Measurements from ENCODE around the gene SEMA6B. TPM values are rescaled to one million over a fixed set of nuclear protein-coding genes. Genes with fewer than 3 reads are reported as not detected.

Gene SEMA6B
- total and polyA plus RNA-seq, 10 of the 15 experiments (the other 5 are each of a cell fraction or from before 2014, with no cell fraction given) = 0.13 TPM; not detected in 9

DNA sequence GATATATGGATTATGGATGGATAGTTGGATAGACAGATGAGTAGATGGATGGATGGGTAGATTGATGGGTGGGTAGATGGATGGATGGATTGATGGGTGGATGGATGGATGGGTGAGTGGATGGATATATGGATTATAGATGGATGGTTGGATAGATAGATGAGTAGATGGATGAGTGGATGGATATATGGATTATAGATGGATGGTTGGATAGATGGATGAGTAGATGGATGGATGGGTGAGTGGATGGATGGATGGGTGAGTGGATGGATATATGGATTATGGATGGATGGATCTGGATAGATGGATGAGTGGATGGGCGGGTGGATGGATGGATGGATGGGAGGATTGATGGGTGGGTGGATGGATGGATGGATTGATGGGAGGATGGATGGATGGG, 43.4 kb upstream of the SEMA6B start:
- no peaks in the 10 kb centered on the region for H3K27me3 ChIP-seq (replicated peaks in 1 of 2; ENCODE audit: control insufficient read depth in 2 of 2, insufficient read depth in 2 of 2, low read length in 1 of 2)
- DNase-seq (ENCODE audit: low read depth, low spot score) (no peak), FAIRE-seq (no peak), ATAC-seq (no peak)
- H3K9ac ChIP-seq (ENCODE audit: control insufficient read depth, insufficient read depth, low read length) = no peak overlapping the region
- RAD21 ChIA-PET (ENCODE audit: unreplicated experiment) = no interaction called here
- WGBS (ENCODE audit: insufficient coverage, insufficient replicate concordance, low lambda C conversion rate, missing lambda C conversion rate) = 50% methylated on average over 1 of the region's 1 CpG
- H3K36me3 ChIP-seq (ENCODE audit: control insufficient read depth in 2 of 2, insufficient read depth in 2 of 2, low read length in 1 of 2) = no peaks in the 10 kb centered on the region
- intact Hi-C loops (cut with micrococcal nuclease; ENCODE audit: unreplicated experiment) = no loop called here
- no peak overlapping the region for H3K4me2 ChIP-seq (ENCODE audit: control insufficient read depth, insufficient read depth)
- H3K27ac ChIP-seq (ENCODE audit: control insufficient read depth, insufficient read depth) = no peak overlapping the region
- SMC1A ChIA-PET (ENCODE audit: uncharacterized antibody, unreplicated experiment) = no interaction called here
- CTCF ChIA-PET = no interaction called here
- H3K9me3 ChIP-seq (replicated peaks; ENCODE audit: control insufficient read depth, insufficient read depth, low read length) = no peaks in the 10 kb centered on the region
- H2AFZ ChIP-seq (ENCODE audit: control insufficient read depth, low read depth, low read length) = no peak overlapping the region
- H3K4me1 ChIP-seq (ENCODE audit: control insufficient read depth, insufficient read depth, low read length) = peaks cover 2% of the 10 kb centered on the region; the same call in 1 of the 2 replicates
- POLR2A ChIA-PET = no interaction called here
- no peaks in the 10 kb centered on the region for H4K20me1 ChIP-seq (ENCODE audit: control insufficient read depth, insufficient read depth)
- TF ChIP-seq CHD4 (IDR thresholded peaks at IDR 0.05) (no peak), RAD51 (IDR thresholded peaks at IDR 0.05) (no peak), NFIC (IDR thresholded peaks at IDR 0.05; ENCODE audit: low read depth, low read length) (no peak), SREBF2 (IDR thresholded peaks at IDR 0.05; ENCODE audit: low read length) (no peak), POLR2AphosphoS5 (IDR thresholded peaks at IDR 0.05; ENCODE audit: low read length) (no peak), GABPA (IDR thresholded peaks at IDR 0.05; ENCODE audit: low read depth) (no peak), SPI1 (IDR thresholded peaks at IDR 0.05; ENCODE audit: borderline replicate concordance, insufficient read depth, low read depth, low read length) (no peak), CBFB (IDR thresholded peaks at IDR 0.05; ENCODE audit: low read depth) (no peak), EED (IDR thresholded peaks at IDR 0.05; ENCODE audit: low read depth) (no peak), PAX8 (IDR thresholded peaks at IDR 0.05) (no peak), BMI1 (IDR thresholded peaks at IDR 0.05; ENCODE audit: borderline replicate concordance) (no peak), HCFC1 (IDR thresholded peaks at IDR 0.05; ENCODE audit: low read length) (no peak), CBX3 (IDR thresholded peaks at IDR 0.05; ENCODE audit: borderline replicate concordance, low read depth) (no peak), CREB1 (IDR thresholded peaks at IDR 0.05; ENCODE audit: low read depth) (no peak), HDAC2 (IDR thresholded peaks at IDR 0.05) (no peak)
- TF ChIP-seq, protein P1, sequence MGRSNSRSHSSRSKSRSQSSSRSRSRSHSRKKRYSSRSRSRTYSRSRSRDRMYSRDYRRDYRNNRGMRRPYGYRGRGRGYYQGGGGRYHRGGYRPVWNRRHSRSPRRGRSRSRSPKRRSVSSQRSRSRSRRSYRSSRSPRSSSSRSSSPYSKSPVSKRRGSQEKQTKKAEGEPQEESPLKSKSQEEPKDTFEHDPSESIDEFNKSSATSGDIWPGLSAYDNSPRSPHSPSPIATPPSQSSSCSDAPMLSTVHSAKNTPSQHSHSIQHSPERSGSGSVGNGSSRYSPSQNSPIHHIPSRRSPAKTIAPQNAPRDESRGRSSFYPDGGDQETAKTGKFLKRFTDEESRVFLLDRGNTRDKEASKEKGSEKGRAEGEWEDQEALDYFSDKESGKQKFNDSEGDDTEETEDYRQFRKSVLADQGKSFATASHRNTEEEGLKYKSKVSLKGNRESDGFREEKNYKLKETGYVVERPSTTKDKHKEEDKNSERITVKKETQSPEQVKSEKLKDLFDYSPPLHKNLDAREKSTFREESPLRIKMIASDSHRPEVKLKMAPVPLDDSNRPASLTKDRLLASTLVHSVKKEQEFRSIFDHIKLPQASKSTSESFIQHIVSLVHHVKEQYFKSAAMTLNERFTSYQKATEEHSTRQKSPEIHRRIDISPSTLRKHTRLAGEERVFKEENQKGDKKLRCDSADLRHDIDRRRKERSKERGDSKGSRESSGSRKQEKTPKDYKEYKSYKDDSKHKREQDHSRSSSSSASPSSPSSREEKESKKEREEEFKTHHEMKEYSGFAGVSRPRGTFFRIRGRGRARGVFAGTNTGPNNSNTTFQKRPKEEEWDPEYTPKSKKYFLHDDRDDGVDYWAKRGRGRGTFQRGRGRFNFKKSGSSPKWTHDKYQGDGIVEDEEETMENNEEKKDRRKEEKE (IDR thresholded peaks at IDR 0.05) = no peak
- H3K4me3 ChIP-seq = no peak overlapping the region
- BruUV-seq (replicated peaks) = no TSS peak
- H3K79me2 ChIP-seq (ENCODE audit: control insufficient read depth, insufficient read depth, low read length) = no peaks in the 10 kb centered on the region
- in situ Hi-C loops (cut with MboI) = no loop called here

All from GM12878 (cell line).